SK-MEL-5 (cell line): Measurements from ENCODE around the gene GPS2. TPM values are rescaled to one million over a fixed set of nuclear protein-coding genes. Genes with fewer than 3 reads are reported as not detected.

Experiments
- DNase-seq: peaks from one replicate; pipeline ENCODE4 v3.0.0-alpha.2; 2016; ENCODE audit warnings: low read depth, low spot score
- in situ Hi-C: cut with HindIII; loops from 2 replicates; pipeline ENCODE4 v1.10.0; 2016; ENCODE audit warnings: low sequenced_read_pairs, high pct_unique_total_duplicates, low pct_unique_long_range_greater_than_20kb
- total RNA-seq: library from RNA; depleted of rRNA; stranded (reverse); fragments of >200 nt; shearing (Covaris generic); gene quantifications from 2 replicates; pipeline ENCODE4 v1.2.3, GENCODE V29; 2014

GPS2 gene
- total RNA-seq, 1 experiment from 2014 or later: 74.8 TPM

- in situ Hi-C loops: no loop called here
- DNase-seq: peak; percentile 29
Observed at GRCh38 chr17:7307686-7308624, 7.2 kb downstream of the GPS2 start.

- in situ Hi-C loops: no loop called here
- peak; percentile 100 for DNase-seq
Observed at GRCh38 chr17:7306911-7307685, 8.1 kb downstream of the GPS2 start, which contains the start of gene EIF5A. TSS of gene EIF5A (plus strand) at chr17:7307628. CDS start at chr17:7309636, 2,008 bp downstream.

GRCh38 chr17:7304179-7304578, 11.0 kb downstream of the GPS2 start:
- no peak for DNase-seq
- in situ Hi-C loops: no loop called here

- in situ Hi-C loops: no loop called here
- peak; percentile 86 for DNase-seq
Observed at GRCh38 chr17:7296189-7296861, 18.8 kb downstream of the GPS2 start.

DNA sequence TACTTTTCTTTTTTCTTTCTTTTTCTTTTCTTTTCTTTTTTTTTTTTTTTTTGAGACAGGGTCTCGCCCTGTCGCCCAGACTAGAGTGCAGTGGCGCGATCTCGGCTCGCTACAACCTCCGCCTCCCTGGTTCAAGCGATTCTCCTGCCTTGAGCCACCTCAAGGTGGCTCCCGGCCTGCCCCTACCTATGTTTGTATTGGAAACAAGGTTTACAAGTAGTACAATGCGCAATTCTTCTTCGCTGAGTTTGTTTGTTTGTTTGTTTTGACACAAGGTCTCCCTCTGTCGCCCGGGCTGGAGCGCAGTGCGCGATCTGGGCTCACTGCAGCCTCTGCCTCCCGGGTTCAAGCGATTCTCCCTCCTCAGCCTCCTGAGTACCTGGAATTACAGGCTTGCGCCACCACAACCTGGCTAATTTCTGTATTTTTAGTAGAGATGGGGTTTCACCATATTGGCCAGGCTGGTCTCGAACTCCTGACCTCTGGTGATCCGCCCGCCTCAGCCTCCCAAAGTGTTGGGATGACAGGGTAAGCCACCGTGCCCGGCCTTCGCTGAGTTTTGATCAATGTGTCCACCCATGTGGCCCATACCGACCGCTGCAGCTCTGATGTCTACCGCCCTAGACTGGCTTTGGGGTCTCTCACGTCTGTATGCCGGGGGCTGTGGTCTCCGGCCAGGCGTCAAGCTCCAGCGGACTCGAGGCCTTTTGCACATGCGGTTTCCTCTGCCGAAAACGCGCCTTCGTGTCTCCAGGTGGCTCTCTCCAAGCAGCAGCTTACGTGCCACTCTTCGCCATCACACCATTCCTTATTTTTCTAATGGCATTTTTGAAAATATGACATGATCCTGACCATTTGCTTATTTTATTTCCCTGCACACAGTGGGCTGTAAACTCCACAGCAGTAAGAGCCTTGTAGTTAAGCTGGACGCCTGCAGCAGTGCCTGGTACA, 19.7 kb downstream of the GPS2 start:
- in situ Hi-C loops: no loop called here
- DNase-seq: no peak

DNA sequence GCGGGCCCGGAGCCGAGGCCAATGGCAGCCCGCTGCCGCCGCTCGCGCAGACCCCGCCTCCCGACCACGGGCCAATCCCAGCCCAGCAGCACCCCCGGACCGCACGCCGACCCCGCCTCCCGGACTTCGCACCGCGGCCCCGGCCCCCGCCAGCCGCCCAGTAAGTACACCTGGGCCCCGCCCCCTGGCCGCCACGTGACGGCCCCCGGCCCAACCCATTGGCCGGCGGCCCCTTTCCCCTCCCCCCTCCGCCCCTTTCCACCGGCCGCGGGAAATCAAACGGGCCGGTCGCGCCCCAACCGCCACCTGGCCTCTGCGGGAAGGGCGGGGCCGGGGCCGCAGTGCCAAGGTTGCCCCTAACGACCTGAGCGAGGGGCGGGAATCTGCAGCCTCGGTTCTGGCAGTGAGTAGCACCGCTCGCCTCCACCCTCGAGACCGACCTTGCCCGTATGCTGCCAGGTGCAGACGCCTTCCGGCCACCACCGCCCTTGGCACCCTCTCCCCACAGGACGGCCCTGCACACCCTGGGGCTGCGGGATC, 20.5 kb downstream of the GPS2 start, which contains the start of gene YBX2:
Gene YBX2, minus strand, starts transcription at position 26 of the 540 bp plus-strand sequence. CDS start 139 bp downstream, outside the sequence.
- DNase-seq: peak; percentile 32
- in situ Hi-C loops: no loop called here

GRCh38 chr17:7293816-7294613, 21.1 kb downstream of the GPS2 start:
- no peak for DNase-seq

GRCh38 chr17:7293159-7293558, 22.0 kb downstream of the GPS2 start:
- no peak for DNase-seq
- in situ Hi-C loops: no loop called here

More at GRCh38 chr17:7293816-7294613, 21.1 kb downstream of the GPS2 start:
- in situ Hi-C loops: no loop called here

DNA sequence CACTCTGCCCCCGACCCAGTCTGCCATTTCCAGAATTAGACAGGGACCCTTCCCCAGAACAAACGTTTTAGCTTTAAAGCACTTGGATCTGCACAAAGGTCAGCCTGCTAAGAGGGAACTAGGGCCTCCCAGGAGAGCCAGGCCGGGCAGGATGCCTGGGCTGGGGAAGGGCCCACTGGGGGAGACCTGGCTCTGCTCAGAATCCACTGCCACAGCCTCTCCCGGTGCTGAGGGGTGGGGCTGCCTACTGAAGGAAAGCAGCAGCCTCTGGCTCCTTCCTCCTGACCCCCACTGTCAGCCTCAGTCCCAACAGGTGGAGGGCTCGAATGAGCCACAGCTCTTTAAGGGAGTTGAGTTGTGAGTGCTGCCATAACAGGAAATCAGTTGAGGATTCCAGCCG, 22.4 kb downstream of the GPS2 start:
- in situ Hi-C loops: no loop called here
- no peak for DNase-seq

DNA sequence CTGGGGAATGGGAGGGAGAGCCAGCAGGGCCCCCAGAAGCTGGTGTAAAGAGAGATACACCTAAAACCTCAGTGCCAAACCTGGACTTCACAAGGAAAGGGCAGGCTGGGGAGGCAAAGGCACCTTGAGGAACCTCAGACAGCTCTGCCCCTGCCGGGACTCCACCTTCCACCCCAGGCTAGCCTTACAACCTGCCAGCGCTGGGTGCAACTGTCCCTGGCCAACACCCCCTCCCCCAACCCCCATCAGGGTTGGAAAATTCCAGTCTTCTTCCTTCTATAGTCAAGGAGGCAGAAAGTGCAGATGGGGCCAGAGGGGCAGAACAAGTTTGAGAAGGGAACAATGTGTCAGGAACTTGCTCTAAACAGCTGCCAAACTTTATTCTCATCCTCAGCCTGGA, 23.0 kb downstream of the GPS2 start:
- in situ Hi-C loops: no loop called here
- no peak for DNase-seq

GRCh38 chr17:7290685-7291084, 24.5 kb downstream of the GPS2 start:
- in situ Hi-C loops: no loop called here
- DNase-seq: no peak

GRCh38 chr17:7290166-7290565, 25.0 kb downstream of the GPS2 start:
- no peak for DNase-seq
- in situ Hi-C loops: no loop called here

- in situ Hi-C loops: no loop called here
- DNase-seq: no peak
Observed at GRCh38 chr17:7289256-7290032, 25.7 kb downstream of the GPS2 start.

GRCh38 chr17:7285679-7286078, 29.5 kb downstream of the GPS2 start:
- in situ Hi-C loops: no loop called here
- no peak for DNase-seq

DNA sequence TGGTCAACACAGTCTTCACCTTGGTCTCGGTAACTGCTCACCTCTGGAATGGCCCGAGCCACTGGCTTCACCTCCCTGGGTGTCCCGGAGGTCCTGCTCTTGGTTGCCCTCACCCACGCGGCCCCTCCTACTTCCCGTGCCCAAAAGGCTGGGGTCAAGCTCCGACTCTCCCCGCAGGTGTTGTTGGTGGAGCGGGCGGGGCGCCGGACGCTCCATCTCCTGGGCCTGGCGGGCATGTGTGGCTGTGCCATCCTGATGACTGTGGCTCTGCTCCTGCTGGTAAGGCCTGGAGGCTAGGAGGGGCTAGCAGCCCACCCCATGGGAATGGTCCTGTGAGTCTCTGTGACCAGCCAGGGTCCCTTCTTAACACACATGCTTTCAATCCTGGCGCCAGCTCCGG, 30.2 kb downstream of the GPS2 start:
- no peak for DNase-seq
- in situ Hi-C loops: no loop called here
